Kidney epithelial cell (primary cell): ENCODE data around the gene PHPT1. TPM values are rescaled to one million over a fixed set of nuclear protein-coding genes. Genes with fewer than 3 reads are reported as not detected.

ENCODE experiments used
- DNase-seq: peaks from one replicate; pipeline ENCODE4 v3.0.0-alpha.2; 2010; ENCODE audit warnings: low read depth
- H3K27me3 ChIP-seq: 2 replicates; pipeline ENCODE4 v1.6.0; 2011; ENCODE audit warnings: low read length; ENCODE audit not compliant: control insufficient read depth, insufficient read depth
- H3K36me3 ChIP-seq: 2 replicates; pipeline ENCODE4 v1.5.1; 2011; ENCODE audit warnings: low read length; ENCODE audit not compliant: control insufficient read depth, insufficient read depth
- H3K4me3 ChIP-seq: 2 replicates; pipeline ENCODE4 v1.5.1; 2011; ENCODE audit warnings: low read depth, mild to moderate bottlenecking, control low read depth, low read length
- total RNA-seq: library from RNA; depleted of rRNA; stranded (reverse); fragments of >200 nt; gene quantifications from 2 replicates; pipeline ENCODE4 v1.2.3, GENCODE V29; 2015
- TF ChIP-seq, protein P1 (sequence below): IDR thresholded peaks from 2 replicates; pipeline ENCODE4 v1.5.1; 2011; ENCODE audit warnings: mild to moderate bottlenecking, moderate library complexity, low read length, control low read depth, inconsistent platforms; ENCODE audit not compliant: insufficient read depth, poor library complexity, severe bottlenecking

The PHPT1 gene
- total RNA-seq, 1 donor from 2014 or later, result 129 TPM

DNA sequence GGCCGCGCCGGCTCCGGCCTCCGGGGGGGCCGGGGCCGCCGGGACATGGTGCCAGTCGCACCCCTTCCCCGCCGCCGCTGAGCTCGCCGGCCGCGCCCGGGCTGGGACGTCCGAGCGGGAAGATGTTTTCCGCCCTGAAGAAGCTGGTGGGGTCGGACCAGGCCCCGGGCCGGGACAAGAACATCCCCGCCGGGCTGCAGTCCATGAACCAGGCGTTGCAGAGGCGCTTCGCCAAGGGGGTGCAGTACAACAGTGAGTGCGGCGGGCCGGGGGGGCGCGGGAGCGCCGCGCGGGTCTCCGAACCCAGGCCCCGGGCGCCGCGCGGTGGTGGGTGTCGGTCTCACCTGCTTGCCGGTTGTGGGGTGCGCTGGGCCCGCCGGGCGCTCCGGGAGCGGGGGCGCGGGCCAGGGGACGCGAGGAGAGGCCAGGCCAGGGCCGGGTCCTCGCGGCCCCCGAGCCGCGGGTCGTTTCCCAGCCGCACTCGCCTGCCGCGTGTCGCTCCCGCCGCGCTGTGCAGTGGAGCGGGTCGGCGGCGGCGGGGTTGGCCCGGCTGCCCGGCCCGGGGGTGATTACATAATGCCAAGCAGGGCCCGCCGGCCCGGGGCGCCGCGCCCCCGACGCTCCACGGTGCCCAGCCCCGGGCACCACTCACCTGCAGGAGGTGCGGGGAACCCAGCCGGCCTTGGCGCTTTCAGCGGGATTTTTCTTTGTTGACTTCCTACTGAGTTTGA, 41.0 kb upstream of the PHPT1 start:
- TF ChIP-seq, protein P1, sequence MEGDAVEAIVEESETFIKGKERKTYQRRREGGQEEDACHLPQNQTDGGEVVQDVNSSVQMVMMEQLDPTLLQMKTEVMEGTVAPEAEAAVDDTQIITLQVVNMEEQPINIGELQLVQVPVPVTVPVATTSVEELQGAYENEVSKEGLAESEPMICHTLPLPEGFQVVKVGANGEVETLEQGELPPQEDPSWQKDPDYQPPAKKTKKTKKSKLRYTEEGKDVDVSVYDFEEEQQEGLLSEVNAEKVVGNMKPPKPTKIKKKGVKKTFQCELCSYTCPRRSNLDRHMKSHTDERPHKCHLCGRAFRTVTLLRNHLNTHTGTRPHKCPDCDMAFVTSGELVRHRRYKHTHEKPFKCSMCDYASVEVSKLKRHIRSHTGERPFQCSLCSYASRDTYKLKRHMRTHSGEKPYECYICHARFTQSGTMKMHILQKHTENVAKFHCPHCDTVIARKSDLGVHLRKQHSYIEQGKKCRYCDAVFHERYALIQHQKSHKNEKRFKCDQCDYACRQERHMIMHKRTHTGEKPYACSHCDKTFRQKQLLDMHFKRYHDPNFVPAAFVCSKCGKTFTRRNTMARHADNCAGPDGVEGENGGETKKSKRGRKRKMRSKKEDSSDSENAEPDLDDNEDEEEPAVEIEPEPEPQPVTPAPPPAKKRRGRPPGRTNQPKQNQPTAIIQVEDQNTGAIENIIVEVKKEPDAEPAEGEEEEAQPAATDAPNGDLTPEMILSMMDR, result no peak
- no peaks in the 10 kb centered on the region for H3K27me3 ChIP-seq
- peaks cover 2% of the 10 kb centered on the region for H3K36me3 ChIP-seq
- peak overlapping the region; percentile 92 for H3K4me3 ChIP-seq
- DNase-seq, result no peak

DNA sequence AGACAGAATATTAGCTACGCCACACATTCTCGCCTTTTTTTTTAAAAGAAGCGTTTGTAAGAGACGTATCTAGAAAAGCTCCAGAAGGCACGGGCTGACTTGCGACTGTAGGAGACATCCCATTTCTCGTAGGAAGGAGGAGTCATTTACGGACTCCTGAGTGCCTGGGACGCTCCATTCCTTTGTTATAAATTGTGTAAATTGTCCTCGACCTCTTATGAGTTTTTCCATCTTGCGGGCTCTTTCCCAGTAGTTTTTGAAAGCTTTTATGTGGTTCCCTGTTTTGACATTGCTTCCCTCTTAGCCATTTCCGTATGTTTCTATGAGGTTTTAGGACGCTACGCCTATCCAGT, 40.4 kb upstream of the PHPT1 start:
- TF ChIP-seq, protein P1, result no peak
- Histone ChIP-seq H3K4me3 (peak overlapping the region; percentile 92), H3K36me3 (peaks cover 2% of the 10 kb centered on the region), H3K27me3 (no peaks in the 10 kb centered on the region)
- DNase-seq, result no peak

DNA sequence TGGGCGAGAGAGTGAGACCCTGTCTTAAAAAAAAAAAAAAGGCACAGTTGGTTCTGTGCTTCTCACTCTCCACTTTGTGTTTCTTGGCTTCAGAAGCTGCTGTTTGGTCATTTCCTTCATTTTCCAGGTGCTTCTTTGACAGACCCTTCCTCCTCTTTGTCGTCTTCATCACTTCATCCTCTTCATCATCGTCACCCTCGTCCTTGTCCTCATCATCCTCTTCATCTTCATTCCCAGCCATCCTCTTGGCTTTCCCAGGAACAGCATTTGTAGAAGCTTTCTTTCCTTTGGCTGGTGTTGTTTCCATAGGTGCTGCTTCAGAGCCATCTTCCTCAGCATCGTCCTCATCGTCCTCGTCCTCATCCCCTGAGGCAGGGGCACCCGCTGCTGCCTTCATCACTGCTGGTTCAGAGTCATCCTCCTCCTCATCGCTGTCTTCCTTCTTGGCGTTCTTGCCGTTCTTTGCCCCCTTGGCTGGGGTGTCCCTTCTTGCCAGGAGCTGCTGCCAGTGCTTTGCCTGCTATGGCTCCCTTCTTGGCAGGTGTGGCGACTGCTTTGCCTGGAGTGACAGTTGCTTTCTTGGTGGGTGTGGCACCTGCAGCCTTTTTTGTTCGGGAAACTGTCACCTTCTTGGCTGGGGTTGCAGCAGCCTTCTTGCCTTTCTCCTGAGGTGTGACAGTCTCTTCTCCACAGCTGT, 34.3 kb upstream of the PHPT1 start:
- TF ChIP-seq, protein P1, result no peak
- Histone ChIP-seq H3K4me3 (no peak overlapping the region), H3K36me3 (peaks cover 2% of the 10 kb centered on the region)

DNA sequence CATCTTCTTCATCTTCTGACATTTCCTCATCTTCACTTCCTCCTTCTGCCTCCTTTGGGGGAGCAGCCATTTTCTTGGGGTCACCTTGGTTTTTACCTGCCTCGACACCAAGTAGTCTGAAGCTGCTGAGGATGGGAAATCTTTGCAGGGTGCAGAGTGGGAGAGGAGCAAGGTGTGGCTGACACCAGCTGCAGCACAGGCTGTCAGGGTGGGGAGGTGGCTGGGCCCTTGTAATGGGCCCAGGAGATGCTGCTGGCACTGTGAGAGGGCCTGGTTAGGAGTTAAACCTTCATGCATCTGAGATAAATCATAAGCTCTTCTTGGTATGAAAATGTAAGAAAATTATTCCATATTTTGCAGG, 33.8 kb upstream of the PHPT1 start:
- H3K4me3 ChIP-seq, result no peak overlapping the region
- no peak for DNase-seq

More for the DNA sequence above, 34.3 kb upstream of the PHPT1 start:
- no peaks in the 10 kb centered on the region for H3K27me3 ChIP-seq
- DNase-seq, result no peak

DNA sequence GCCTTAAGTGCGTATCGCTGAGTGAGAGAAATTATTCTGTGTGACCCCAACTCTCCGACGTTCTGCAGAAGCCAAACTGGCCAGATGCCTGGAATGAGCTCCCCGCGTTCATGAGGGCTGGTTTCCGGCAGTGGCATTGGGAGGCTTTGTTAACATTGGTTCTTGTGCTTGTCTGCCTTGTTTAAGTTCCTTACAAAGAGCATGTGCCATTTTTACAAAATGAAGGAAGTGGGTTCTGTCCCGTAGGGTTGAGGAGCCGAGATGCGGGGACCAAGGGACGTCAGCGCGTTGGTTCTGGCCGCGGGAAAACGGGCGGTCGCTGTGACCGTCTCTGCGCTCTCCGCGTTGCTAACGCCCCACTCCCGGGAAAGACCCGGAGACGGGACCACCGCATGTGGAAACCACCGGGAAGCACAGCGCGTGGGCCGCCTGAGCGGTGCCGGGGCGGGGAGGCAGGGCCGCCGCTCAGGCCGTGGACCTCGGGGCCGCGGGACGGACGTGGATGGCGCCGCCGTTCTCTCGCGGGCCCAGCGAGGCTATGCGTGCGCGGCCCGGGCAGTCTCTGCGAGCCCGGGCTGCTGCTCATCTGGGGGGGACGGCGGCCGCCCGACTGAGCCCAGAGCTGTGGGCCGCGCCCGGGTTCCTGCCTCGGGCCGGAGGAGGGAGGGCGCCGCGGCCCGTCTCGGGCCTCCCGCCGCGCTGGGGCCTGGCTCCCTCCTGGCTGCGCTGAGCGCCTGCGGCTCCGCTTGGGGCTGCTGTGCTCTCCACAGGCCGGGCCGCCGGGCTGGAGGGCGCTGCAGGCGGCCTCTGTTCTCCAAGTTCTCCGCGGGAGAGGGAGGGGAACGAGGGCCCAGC, 28.0 kb upstream of the PHPT1 start:
- H3K36me3 ChIP-seq, result no peaks in the 10 kb centered on the region
- TF ChIP-seq, protein P1, result no peak
- peak overlapping the region; percentile 18 for H3K4me3 ChIP-seq
- H3K27me3 ChIP-seq, result no peaks in the 10 kb centered on the region
- no peak for DNase-seq

More for the DNA sequence above, 33.8 kb upstream of the PHPT1 start:
- Histone ChIP-seq H3K27me3 (no peaks in the 10 kb centered on the region), H3K36me3 (peaks cover 2% of the 10 kb centered on the region)
- TF ChIP-seq, protein P1, result no peak
